NCI-H2029 (cell line): Measurements from ENCODE around the gene MISFA.
"Not testable (repeated sequence)": the region's sequence is repeated elsewhere in the genome, so short reads cannot be mapped to it uniquely, and the experiment has no call there.

ENCODE experiments used
- DNase-seq: peaks from one replicate; lab custom pipeline; 2025; lab: John Stamatoyannopoulos, UW

The MISFA gene

GRCh38 chr11:18599739-18600230, at the start of gene MISFA:
MISFA (plus strand) TSS chr11:18599789; CDS start chr11:18599929, 140 bp downstream.
- DNase-seq = no peak

- DNase-seq = no peak
These were observed 36.4 kb upstream of the MISFA start for GRCh38 chr11:18563090-18563730.

GRCh38 chr11:18564149-18564548, 35.4 kb upstream of the MISFA start:
- no peak for DNase-seq

- no peak for DNase-seq
These were observed 33.2 kb upstream of the MISFA start for GRCh38 chr11:18566406-18566805.

GRCh38 chr11:18567081-18567480, 32.5 kb upstream of the MISFA start:
- no peak for DNase-seq

GRCh38 chr11:18575361-18575760, 24.2 kb upstream of the MISFA start:
- no peak for DNase-seq

- DNase-seq = no peak
These were observed 20.5 kb upstream of the MISFA start for GRCh38 chr11:18578975-18579598.

GRCh38 chr11:18580113-18580766, 19.3 kb upstream of the MISFA start:
- DNase-seq = no peak

GRCh38 chr11:18581825-18582224, 17.8 kb upstream of the MISFA start:
- no peak for DNase-seq

- DNase-seq = peak; percentile 55
These were observed 11.0 kb upstream of the MISFA start, which contains the start of gene UEVLD for GRCh38 chr11:18588297-18589252. UEVLD (minus strand) TSS chr11:18588734; CDS start chr11:18588654, 80 bp downstream.

GRCh38 chr11:18590571-18590970, 9.0 kb upstream of the MISFA start:
- DNase-seq = no peak

- not testable (repeated sequence) for DNase-seq
These were observed 5.5 kb upstream of the MISFA start for GRCh38 chr11:18594088-18594487.

GRCh38 chr11:18594999-18595749, 4.4 kb upstream of the MISFA start:
- DNase-seq = no peak

- DNase-seq = no peak
These were observed 1.5 kb downstream of the MISFA start for GRCh38 chr11:18600915-18601569.

- no peak for DNase-seq
These were observed 8.8 kb downstream of the MISFA start for GRCh38 chr11:18608376-18608775.

GRCh38 chr11:18611196-18611595, 11.6 kb downstream of the MISFA start:
- no peak for DNase-seq

GRCh38 chr11:18612394-18612793, 12.8 kb downstream of the MISFA start:
- DNase-seq = no peak

- no peak for DNase-seq
These were observed 15.1 kb downstream of the MISFA start for GRCh38 chr11:18614667-18615066.

- DNase-seq = no peak
These were observed 16.2 kb downstream of the MISFA start for GRCh38 chr11:18615628-18616392.
